HepG2 (cell line): ENCODE results near the gene PSORS1C2. TPM values are rescaled to one million over a fixed set of nuclear protein-coding genes. Genes with fewer than 3 reads are reported as not detected.

Source experiments
- ATAC-seq: fragments of 200-7000 bp; cut with Tn5 transposase; 3 replicates; pipeline ENCODE4 v1.9.1; 2020; ENCODE audit warnings: mild to moderate bottlenecking, moderate library complexity
- BruUV-seq: library from RNA; stranded (reverse); fragments of 400-500 nt; replicated peaks from 2 replicates; lab custom pipeline; 2021; lab: Mats Ljungman, UMichigan
- CTCF ChIA-PET: fragments of 300-600 bp; formaldehyde crosslinking; extraction: SDS; loops from one replicate; lab custom pipeline; 2021; ENCODE audit warnings: low total read pairs, inconsistent platforms, low intra/inter-chr PET ratio; lab: Yijun Ruan, JAX
- POLR2A ChIA-PET: fragments of 350-600 bp; sonication (Branson Sonifier 250); formaldehyde crosslinking; loops from one replicate; lab custom pipeline; 2020; ENCODE audit warnings: antibody characterized with exemption, inconsistent platforms; lab: Yijun Ruan, JAX
- DNase-seq: peaks from one replicate; pipeline ENCODE4 v3.0.0-alpha.2; 2015; ENCODE audit warnings: low spot score
- FAIRE-seq: peaks from 3 replicates; lab custom pipeline; 2011; peaks lifted over from hg19 to GRCh38; lab: Jason Lieb, UNC
- H2AFZ ChIP-seq: one replicate; pipeline ENCODE4 v1.6.1; 2011; ENCODE audit warnings: low read length, inconsistent platforms
- H3K27ac ChIP-seq: fragments of 300-600 bp; 3 replicates; pipeline ENCODE4 v1.8.0; 2011; ENCODE audit warnings: mixed run types, mild to moderate bottlenecking, mixed read lengths, low read length, inconsistent platforms; ENCODE audit not compliant: insufficient read depth; ENCODE audit errors: extremely low read length
- H3K27me3 ChIP-seq, 2 experiments: fragments of 200-600 bp in 1 of 2; 2 replicates in 1 of 2; 3 replicates in 1 of 2; pipeline versions ENCODE4 v1.6.0 to v1.8.0; 2011; ENCODE audit warnings: low read length in 2 of 2, mild to moderate bottlenecking in 2 of 2, moderate library complexity in 2 of 2, inconsistent platforms in 1 of 2; ENCODE audit not compliant: insufficient read depth in 2 of 2, control insufficient read depth in 1 of 2
- H3K36me3 ChIP-seq, 2 experiments: fragments of 200-600 bp in 1 of 2; replicated peaks in 1 of 2; 2 replicates in 1 of 2; 3 replicates in 1 of 2; pipeline versions ENCODE4 v1.5.1 to v1.8.0; 2011; ENCODE audit warnings: low read length in 2 of 2, inconsistent platforms in 1 of 2; ENCODE audit not compliant: insufficient read depth in 2 of 2, control insufficient read depth in 1 of 2
- H3K4me1 ChIP-seq: 2 replicates; pipeline ENCODE4 v1.5.1; 2012; ENCODE audit warnings: low read length, inconsistent platforms; ENCODE audit not compliant: insufficient read depth
- H3K4me2 ChIP-seq: 2 replicates; pipeline ENCODE4 v1.6.0; 2011; ENCODE audit warnings: low read depth, low read length, inconsistent platforms
- H3K4me3 ChIP-seq, 3 experiments: fragments of 200-600 bp in 1 of 3; sonication (generic), shearing (Covaris generic) in 1 of 3; replicated peaks in 1 of 3; 2 replicates each; pipeline ENCODE4 v1.5.1; 2011 to 2016; ENCODE audit warnings: low read length in 3 of 3, inconsistent platforms in 2 of 3, low read depth in 2 of 3, mild to moderate bottlenecking in 2 of 3, control low read depth in 1 of 3, mixed read lengths in 1 of 3; ENCODE audit not compliant: insufficient read depth in 1 of 3
- H3K79me2 ChIP-seq: one replicate; pipeline ENCODE4 v1.6.1; 2011; ENCODE audit warnings: low read length, inconsistent platforms; ENCODE audit not compliant: insufficient read depth
- H3K9ac ChIP-seq: 2 replicates; pipeline ENCODE4 v1.6.0; 2011; ENCODE audit warnings: mild to moderate bottlenecking, low read depth, low read length, inconsistent platforms; ENCODE audit not compliant: insufficient read depth
- H3K9me3 ChIP-seq: 2 replicates; pipeline ENCODE4 v1.5.1; 2012; ENCODE audit warnings: mild to moderate bottlenecking, low read length
- H4K20me1 ChIP-seq: 2 replicates; pipeline ENCODE4 v1.6.0; 2011; ENCODE audit warnings: inconsistent platforms, mild to moderate bottlenecking, low read length, moderate library complexity; ENCODE audit not compliant: insufficient read depth
- BRF2 ChIP-seq: sonication (generic); formaldehyde crosslinking; IDR thresholded peaks from 2 replicates; pipeline ENCODE4 v1.8.1; 2022; ENCODE audit warnings: mild to moderate bottlenecking, missing genetic modification reagents
- GTF2F1 ChIP-seq: fragments of 150-350 bp; IDR thresholded peaks from 2 replicates; pipeline ENCODE4 v1.6.1; 2014; ENCODE audit warnings: low read length
- HMG20B ChIP-seq: conservative IDR thresholded peaks from 2 replicates; pipeline ENCODE4 v1.6.1; 2016; ENCODE audit warnings: missing genetic modification reagents, missing compliant biosample characterization
- MLXIP ChIP-seq: sonication (generic); formaldehyde crosslinking; IDR thresholded peaks from 2 replicates; pipeline ENCODE4 v1.9.0; 2021; ENCODE audit warnings: missing genetic modification reagents, borderline replicate concordance
- NR2F1 ChIP-seq, 2 experiments: fragments of 450-650 bp in 1 of 2; formaldehyde crosslinking in 1 of 2; IDR thresholded peaks; 2 replicates each; pipeline versions ENCODE4 v1.5.0 to v1.6.1; 2016 to 2020; ENCODE audit warnings: mild to moderate bottlenecking in 1 of 2, missing compliant biosample characterization in 1 of 2, missing genetic modification reagents in 1 of 2, moderate library complexity in 1 of 2
- TAF15 ChIP-seq: fragments of 200-400 bp; formaldehyde crosslinking; IDR thresholded peaks from one replicate; pipeline ENCODE4 v1.6.1; 2018; ENCODE audit warnings: mild to moderate bottlenecking, low read depth, low read length; ENCODE audit not compliant: poor library complexity, severe bottlenecking
- TFDP1 ChIP-seq: IDR thresholded peaks from 2 replicates; pipeline ENCODE4 v1.6.1; 2016; ENCODE audit warnings: missing compliant biosample characterization, missing genetic modification reagents, borderline replicate concordance
- ZFY ChIP-seq: sonication (generic); formaldehyde crosslinking; IDR thresholded peaks from 2 replicates; pipeline ENCODE4 v1.4.0; 2020; ENCODE audit warnings: missing genetic modification reagents
- ZIK1 ChIP-seq: sonication (generic); formaldehyde crosslinking; IDR thresholded peaks from 2 replicates; pipeline ENCODE4 v1.5.0; 2020; ENCODE audit warnings: mild to moderate bottlenecking, low read depth, missing genetic modification reagents, borderline replicate concordance
- ZNF138 ChIP-seq: sonication (generic); formaldehyde crosslinking; IDR thresholded peaks from 2 replicates; pipeline ENCODE4 v1.5.0; 2020; ENCODE audit warnings: mild to moderate bottlenecking, low read depth, missing genetic modification reagents
- ZNF704 ChIP-seq: sonication (generic); formaldehyde crosslinking; IDR thresholded peaks from 2 replicates; pipeline ENCODE4 v1.8.1; 2023; ENCODE audit warnings: mild to moderate bottlenecking, inconsistent platforms, moderate library complexity, missing genetic modification reagents, borderline replicate concordance
- ZNF776 ChIP-seq: sonication (generic); formaldehyde crosslinking; IDR thresholded peaks from 2 replicates; pipeline ENCODE4 v1.4.0; 2020; ENCODE audit warnings: mild to moderate bottlenecking, missing genetic modification reagents
- WGBS: methylation state at CpG from one replicate; pipeline ENCODE4 v1.1.6; 2017; ENCODE audit warnings: low lambda C conversion rate; 5-methylcytosine and 5-hydroxymethylcytosine counted together
- in situ Hi-C: cut with HindIII; loops from 2 replicates; pipeline ENCODE4 v1.10.0; 2017; ENCODE audit warnings: low pct_unique_long_range_greater_than_20kb; ENCODE audit not compliant: extremely low pct_ligation_motif_present
- intact Hi-C: fragments of 100-400 bp; cut with micrococcal nuclease; formaldehyde crosslinking; loops from one replicate; pipeline ENCODE4 v1.10.0; 2022; ENCODE audit not compliant: unreplicated experiment
- polyA plus RNA-seq, 8 experiments: library from polyadenylated mRNA; depleted of rRNA in 3 of 8; stranded (reverse) in 7 of 8; unstranded in 1 of 8; fragments of >200 nt; fragmentation: Illumina TruSeq in 4 of 8; extraction: Trizol in 4 of 8; gene quantifications; 2 replicates each; pipeline versions ENCODE4 v1.2.1 to v1.2.3, GENCODE V29; 2011 to 2016; ENCODE audit warnings: low read depth in 4 of 8, missing spikeins in 1 of 8, mixed read lengths in 1 of 8; ENCODE audit not compliant: insufficient read depth in 1 of 8
- total RNA-seq, 5 experiments: library from RNA; depleted of rRNA; stranded (reverse); fragments of >200 nt; fragmentation: Illumina TruSeq; extraction: Trizol; gene quantifications; 2 replicates each; pipeline ENCODE4 v1.2.3, GENCODE V29; 2016; ENCODE audit warnings: low read depth in 1 of 5

Gene PSORS1C2
- total and polyA plus RNA-seq, 2 of the 13 experiments (the other 11 are each of a cell fraction or from before 2014, with no cell fraction given) = not detected

GRCh38 chr6:31111712-31112111, 27.2 kb downstream of the PSORS1C2 start:
- DNase-seq (no peak), FAIRE-seq (no peak), ATAC-seq (no peak)
- H3K4me1 ChIP-seq = peaks cover 9% of the 10 kb centered on the region; the same call in 1 of the 2 replicates
- H3K9me3 ChIP-seq = no peaks in the 10 kb centered on the region
- WGBS = 19% methylated on average over 8 of the region's 13 CpGs
- H3K4me3 ChIP-seq = no peak overlapping the region
- H3K79me2 ChIP-seq = no peaks in the 10 kb centered on the region
- in situ Hi-C loops (no loop called here), intact Hi-C loops (no loop called here)
- H3K36me3 ChIP-seq = no peaks in the 10 kb centered on the region
- H3K9ac ChIP-seq = no peak overlapping the region
- H3K4me2 ChIP-seq = no peak overlapping the region
- no peak overlapping the region for H2AFZ ChIP-seq
- ChIA-PET CTCF (no interaction called here), POLR2A (no interaction called here)
- peaks cover 5 to 66% of the 10 kb centered on the region in 2 experiments for H3K27me3 ChIP-seq
- TF ChIP-seq MLXIP (CRISPR knock-in tag) = no peak
- no peak for TF ChIP-seq HMG20B (CRISPR knock-in tag)
- TF ChIP-seq ZNF138 (CRISPR knock-in tag) = no peak
- TF ChIP-seq TAF15 = no peak
- TF ChIP-seq TFDP1 (CRISPR knock-in tag) = no peak
- TF ChIP-seq ZFY = no peak
- TF ChIP-seq ZIK1 = no peak
- TF ChIP-seq NR2F1 (CRISPR knock-in tag; IDR thresholded peaks at IDR 0.05) = no peak
- no peak for TF ChIP-seq ZNF776 (CRISPR knock-in tag)
- no peak for TF ChIP-seq GTF2F1
- TF ChIP-seq ZNF704 = no peak
- TF ChIP-seq BRF2 (CRISPR knock-in tag) = no peak
- no peaks in the 10 kb centered on the region for H4K20me1 ChIP-seq
- no TSS peak for BruUV-seq
- H3K27ac ChIP-seq = no peak overlapping the region
